Muscle layer of colon (tissue), 2 donors: Measurements from ENCODE around the gene SLC9C1.

Source experiments
- H3K27ac ChIP-seq: one replicate; pipeline ENCODE4 v1.7.0; 2013; ENCODE audit warnings: low read depth, mild to moderate bottlenecking, low read length, moderate library complexity
- H3K27me3 ChIP-seq, 2 donors: one replicate each; pipeline ENCODE4 v1.7.0; 2013; ENCODE audit warnings: low read length in 2 of 2, mild to moderate bottlenecking in 2 of 2; ENCODE audit not compliant: insufficient read depth in 2 of 2, control insufficient read depth in 1 of 2
- H3K36me3 ChIP-seq: one replicate; pipeline ENCODE4 v1.7.0; 2013; ENCODE audit warnings: mild to moderate bottlenecking, low read length; ENCODE audit not compliant: insufficient read depth
- H3K4me1 ChIP-seq: one replicate; pipeline ENCODE4 v1.7.0; 2013; ENCODE audit warnings: mild to moderate bottlenecking, low read length; ENCODE audit not compliant: insufficient read depth
- H3K4me3 ChIP-seq, 2 donors: one replicate each; pipeline ENCODE4 v1.7.0; 2013; ENCODE audit warnings: low read length in 2 of 2, low read depth in 1 of 2, mild to moderate bottlenecking in 1 of 2, moderate library complexity in 1 of 2
- H3K9ac ChIP-seq: one replicate; pipeline ENCODE4 v1.7.0; 2013; ENCODE audit warnings: low read length
- H3K9me3 ChIP-seq: one replicate; pipeline ENCODE4 v1.7.0; 2013; ENCODE audit warnings: mild to moderate bottlenecking, low read length
- donor health status: abdominal sarcoma.
- donor health status: Adenocarcinoma of cecum.

Gene SLC9C1

GRCh38 chr3:112127522-112128494 lies 166.2 kb downstream of the SLC9C1 start:
- H3K4me3 ChIP-seq: no peak overlapping the region
- no peaks in the 10 kb centered on the region for H3K27me3 ChIP-seq
- H3K9ac ChIP-seq: no peak overlapping the region
- no peak overlapping the region for H3K27ac ChIP-seq
- no peaks in the 10 kb centered on the region for H3K9me3 ChIP-seq
- H3K4me1 ChIP-seq: no peaks in the 10 kb centered on the region
- no peaks in the 10 kb centered on the region for H3K36me3 ChIP-seq

GRCh38 chr3:112126511-112126911 lies 167.5 kb downstream of the SLC9C1 start:
- Histone ChIP-seq H3K9me3 (no peaks in the 10 kb centered on the region), H3K27me3 (no peaks in the 10 kb centered on the region), H3K27ac (no peak overlapping the region), H3K4me1 (no peaks in the 10 kb centered on the region), H3K36me3 (no peaks in the 10 kb centered on the region), H3K4me3 (no peak overlapping the region), H3K9ac (no peak overlapping the region)

- no peaks in the 10 kb centered on the region for H3K4me1 ChIP-seq
- H3K27me3 ChIP-seq: no peaks in the 10 kb centered on the region
- no peaks in the 10 kb centered on the region for H3K9me3 ChIP-seq
- H3K4me3 ChIP-seq: no peak overlapping the region
- H3K36me3 ChIP-seq: no peaks in the 10 kb centered on the region
- H3K27ac ChIP-seq: no peak overlapping the region
- H3K9ac ChIP-seq: no peak overlapping the region
Measured at GRCh38 chr3:112124907-112125607, 169.0 kb downstream of the SLC9C1 start.

GRCh38 chr3:112123548-112123947 lies 170.5 kb downstream of the SLC9C1 start:
- no peak overlapping the region for H3K9ac ChIP-seq
- no peak overlapping the region for H3K4me3 ChIP-seq
- no peak overlapping the region for H3K27ac ChIP-seq
- H3K27me3 ChIP-seq: no peaks in the 10 kb centered on the region
- no peaks in the 10 kb centered on the region for H3K4me1 ChIP-seq
- no peaks in the 10 kb centered on the region for H3K36me3 ChIP-seq
- H3K9me3 ChIP-seq: no peaks in the 10 kb centered on the region

- Histone ChIP-seq H3K9ac (no peak overlapping the region), H3K4me1 (no peaks in the 10 kb centered on the region), H3K27me3 (no peaks in the 10 kb centered on the region), H3K36me3 (no peaks in the 10 kb centered on the region), H3K4me3 (no peak overlapping the region), H3K27ac (no peak overlapping the region), H3K9me3 (no peaks in the 10 kb centered on the region)
Measured at GRCh38 chr3:112122870-112123269, 171.1 kb downstream of the SLC9C1 start.

GRCh38 chr3:112121577-112122547 lies 172.2 kb downstream of the SLC9C1 start:
- no peak overlapping the region for H3K4me3 ChIP-seq
- no peaks in the 10 kb centered on the region for H3K27me3 ChIP-seq
- no peak overlapping the region for H3K27ac ChIP-seq
- no peaks in the 10 kb centered on the region for H3K4me1 ChIP-seq
- H3K9me3 ChIP-seq: no peaks in the 10 kb centered on the region
- H3K36me3 ChIP-seq: no peaks in the 10 kb centered on the region
- no peak overlapping the region for H3K9ac ChIP-seq

- Histone ChIP-seq H3K27me3 (no peaks in the 10 kb centered on the region), H3K4me1 (no peaks in the 10 kb centered on the region)
Measured at GRCh38 chr3:112119962-112120836, 173.8 kb downstream of the SLC9C1 start.

GRCh38 chr3:112117841-112118571 lies 176.0 kb downstream of the SLC9C1 start:
- Histone ChIP-seq H3K9ac (no peak overlapping the region), H3K4me1 (no peaks in the 10 kb centered on the region), H3K27ac (no peak overlapping the region), H3K9me3 (no peaks in the 10 kb centered on the region), H3K4me3 (no peak overlapping the region), H3K36me3 (no peaks in the 10 kb centered on the region), H3K27me3 (no peaks in the 10 kb centered on the region)

More at GRCh38 chr3:112119962-112120836, 173.8 kb downstream of the SLC9C1 start:
- no peaks in the 10 kb centered on the region for H3K9me3 ChIP-seq
- no peak overlapping the region for H3K4me3 ChIP-seq
- no peak overlapping the region for H3K9ac ChIP-seq
- no peak overlapping the region for H3K27ac ChIP-seq
- no peaks in the 10 kb centered on the region for H3K36me3 ChIP-seq

GRCh38 chr3:112117415-112117814 lies 176.6 kb downstream of the SLC9C1 start:
- H3K27ac ChIP-seq: no peak overlapping the region
- H3K36me3 ChIP-seq: no peaks in the 10 kb centered on the region
- no peaks in the 10 kb centered on the region for H3K27me3 ChIP-seq
- H3K9ac ChIP-seq: no peak overlapping the region
- H3K4me1 ChIP-seq: no peaks in the 10 kb centered on the region
- H3K9me3 ChIP-seq: no peaks in the 10 kb centered on the region
- no peak overlapping the region for H3K4me3 ChIP-seq

GRCh38 chr3:112116748-112117186 lies 177.2 kb downstream of the SLC9C1 start:
- Histone ChIP-seq H3K4me3 (no peak overlapping the region), H3K9me3 (no peaks in the 10 kb centered on the region), H3K36me3 (no peaks in the 10 kb centered on the region), H3K4me1 (no peaks in the 10 kb centered on the region), H3K27me3 (no peaks in the 10 kb centered on the region), H3K27ac (no peak overlapping the region), H3K9ac (no peak overlapping the region)
